Measurements from ENCODE around the gene HLA-DPA1.
"Not testable (repeated sequence)": the region's sequence is repeated elsewhere in the genome, so short reads cannot be mapped to it uniquely, and the experiment has no call there.

The HLA-DPA1 gene

GRCh38 chr6:33088258-33088930 lies 14.9 kb upstream of the HLA-DPA1 start:
- no peak for DNase-seq

GRCh38 chr6:33085627-33086026 lies 12.2 kb upstream of the HLA-DPA1 start:
- DNase-seq: no peak

- DNase-seq: no peak
Observed at GRCh38 chr6:33082702-33083101, 9.3 kb upstream of the HLA-DPA1 start.

DNA sequence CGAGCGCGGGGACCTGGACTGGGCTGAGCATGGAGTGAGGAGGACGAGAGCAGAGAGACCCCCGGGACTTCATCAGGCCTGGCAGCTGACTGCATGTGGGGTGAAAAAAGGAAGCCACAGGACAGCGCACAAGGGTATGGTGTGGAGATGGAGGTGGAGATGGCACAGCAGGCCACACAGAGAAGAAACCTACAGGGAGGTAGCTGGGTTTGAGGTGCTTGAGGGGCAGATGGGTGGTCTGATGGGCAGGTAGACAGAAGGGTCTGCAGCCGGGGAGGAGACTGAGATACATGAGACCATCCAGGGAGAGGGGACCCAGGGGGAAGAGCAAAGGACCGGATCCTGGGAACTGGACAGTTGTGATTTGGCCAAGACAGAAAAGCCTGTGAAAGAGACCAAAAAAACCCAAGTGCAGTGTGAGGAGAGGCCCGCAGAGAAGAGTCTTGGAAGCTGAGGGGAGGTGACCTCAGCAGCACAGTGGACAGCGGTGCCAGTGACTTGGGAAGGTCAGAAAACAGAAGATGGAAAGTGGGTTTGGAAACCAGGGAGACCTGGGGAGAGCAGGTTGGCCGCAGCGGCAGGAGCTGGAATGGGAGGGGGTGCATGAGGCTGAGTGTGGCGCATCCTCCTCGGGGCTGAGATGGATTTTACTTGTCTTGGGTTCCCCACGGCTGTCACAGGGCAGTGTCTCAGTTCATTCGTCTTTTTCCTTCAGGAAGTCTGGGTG lies 7.8 kb upstream of the HLA-DPA1 start:
- no peak for DNase-seq

DNA sequence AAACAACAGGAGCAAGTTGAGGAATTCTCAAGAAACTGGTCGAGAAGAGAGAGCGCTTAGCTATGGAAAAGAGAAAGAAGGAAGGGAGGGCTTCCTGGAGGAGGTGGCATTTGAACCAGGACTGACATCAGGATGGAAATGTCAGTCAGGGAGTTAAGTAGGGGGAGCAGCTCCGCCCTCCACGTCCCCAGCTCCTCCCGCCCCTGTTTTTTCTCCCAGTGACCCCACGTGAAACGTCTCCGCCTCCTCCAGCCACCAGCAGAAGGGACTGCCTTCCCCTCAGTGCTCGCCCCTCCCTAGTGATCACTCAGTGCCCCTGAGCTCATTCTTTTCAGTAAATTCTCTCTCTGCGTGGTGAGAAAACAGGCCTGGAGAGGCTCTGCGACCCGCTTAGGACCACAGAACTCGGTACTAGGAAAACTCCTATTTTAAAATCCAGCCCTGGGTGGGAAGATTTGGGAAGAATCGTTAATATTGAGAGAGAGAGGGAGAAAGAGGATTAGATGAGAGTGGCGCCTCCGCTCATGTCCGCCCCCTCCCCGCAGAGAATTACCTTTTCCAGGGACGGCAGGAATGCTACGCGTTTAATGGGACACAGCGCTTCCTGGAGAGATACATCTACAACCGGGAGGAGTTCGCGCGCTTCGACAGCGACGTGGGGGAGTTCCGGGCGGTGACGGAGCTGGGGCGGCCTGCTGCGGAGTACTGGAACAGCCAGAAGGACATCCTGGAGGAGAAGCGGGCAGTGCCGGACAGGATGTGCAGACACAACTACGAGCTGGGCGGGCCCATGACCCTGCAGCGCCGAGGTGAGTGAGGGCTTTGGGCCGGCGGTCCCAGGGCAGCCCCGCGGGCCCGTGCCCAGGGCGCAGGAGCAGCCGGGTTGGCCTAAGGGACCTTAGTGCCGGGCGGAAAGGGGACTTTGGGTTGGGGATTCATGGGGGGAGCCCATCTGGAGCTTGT lies 7.0 kb upstream of the HLA-DPA1 start:
- DNase-seq: no peak

- DNase-seq: no peak
Observed at GRCh38 chr6:33079580-33079979, 6.1 kb upstream of the HLA-DPA1 start.

DNA sequence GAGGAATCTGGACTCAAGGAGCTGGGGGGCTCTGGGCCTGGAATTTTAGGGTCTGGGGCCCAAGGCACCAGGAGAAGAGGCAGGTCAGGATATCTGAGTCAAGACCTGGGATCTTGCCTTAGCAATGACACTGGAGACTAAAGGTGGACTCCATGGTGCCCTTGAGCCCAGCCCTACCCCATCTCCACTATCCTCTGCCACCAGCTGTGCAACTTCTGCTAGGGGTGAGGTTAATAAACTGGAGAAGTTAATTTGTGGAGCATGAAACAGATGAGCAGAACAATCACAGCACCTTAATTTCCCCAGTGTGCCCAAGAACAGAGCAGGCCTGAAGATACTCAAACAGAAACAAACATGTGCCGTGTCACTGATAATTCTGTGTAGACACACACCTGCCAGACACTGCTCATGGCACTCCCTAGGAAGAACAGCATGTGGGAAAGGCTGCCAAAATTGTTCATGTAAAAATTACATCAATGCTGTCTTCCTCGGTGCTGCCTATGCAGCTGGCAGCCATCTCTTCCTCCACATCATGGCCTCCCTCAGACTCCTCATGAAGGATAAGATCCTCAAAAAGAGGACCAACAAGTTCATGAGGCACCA lies 5.6 kb upstream of the HLA-DPA1 start:
- DNase-seq: no peak

GRCh38 chr6:33078442-33078841 lies 5.0 kb upstream of the HLA-DPA1 start:
- no peak for DNase-seq

GRCh38 chr6:33077908-33078307 lies 4.5 kb upstream of the HLA-DPA1 start:
- no peak for DNase-seq

DNA sequence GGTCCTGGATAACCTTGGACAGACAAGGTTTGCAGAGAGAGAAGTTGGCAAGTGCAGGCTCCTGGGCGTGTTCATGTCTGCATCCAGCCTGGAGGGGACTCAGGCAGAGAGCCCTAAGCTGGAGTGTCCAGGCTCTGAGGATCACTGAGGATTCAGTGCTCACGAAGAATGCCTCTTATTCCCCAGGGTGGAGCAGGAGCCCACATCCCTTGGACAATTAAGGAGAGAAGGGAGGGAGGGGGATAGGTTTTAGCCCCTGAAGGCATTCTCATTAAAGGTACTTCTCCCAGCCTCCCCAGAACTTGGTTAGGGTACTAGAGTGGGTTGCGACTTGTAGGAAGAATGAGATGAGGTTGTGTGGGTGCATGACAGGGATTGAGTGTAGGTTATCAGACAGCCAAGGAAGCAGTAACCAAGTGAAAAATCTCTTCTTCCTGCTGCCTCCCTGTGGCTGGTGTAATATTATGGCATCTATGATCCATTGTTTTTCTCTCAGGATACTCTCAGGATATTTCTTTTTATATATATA lies 3.0 kb upstream of the HLA-DPA1 start:
- no peak for DNase-seq

GRCh38 chr6:33075568-33076405 lies 2.3 kb upstream of the HLA-DPA1 start, which contains the start of gene HLA-DPB1:
HLA-DPB1 (plus strand) TSS chr6:33075990; CDS start chr6:33076042, 52 bp downstream.
- DNase-seq: no peak

- DNase-seq: no peak
Observed at GRCh38 chr6:33075208-33075567, 1.7 kb upstream of the HLA-DPA1 start.

DNA sequence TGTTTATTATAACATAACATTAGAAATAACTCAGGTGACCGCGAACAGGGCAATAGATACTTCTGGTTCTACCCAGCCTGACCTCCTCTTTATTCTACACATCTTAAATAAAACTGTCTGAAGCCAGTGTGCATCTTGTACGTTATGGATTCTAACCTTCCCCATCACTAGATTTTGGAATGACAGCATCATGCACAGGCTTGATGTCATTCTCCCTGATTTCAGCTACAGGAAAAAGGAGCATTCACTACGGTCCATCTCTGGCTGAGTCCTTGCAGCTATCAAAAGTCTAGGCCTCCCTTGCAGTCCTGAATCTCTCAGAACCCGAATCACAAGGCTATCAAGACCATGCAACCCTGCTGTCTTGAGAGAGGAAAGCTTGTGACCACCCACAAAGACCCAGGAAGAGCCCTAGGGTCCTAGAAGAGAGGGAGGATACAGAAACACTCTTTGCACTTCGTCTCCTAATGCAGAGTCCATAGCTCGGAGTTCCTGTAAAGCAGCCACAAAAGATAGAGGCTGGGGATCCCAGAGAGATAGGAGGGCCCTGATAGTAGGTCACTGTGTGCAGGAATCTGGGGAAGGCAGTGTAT lies 845 bp downstream of the HLA-DPA1 start:
- DNase-seq: no peak

DNA sequence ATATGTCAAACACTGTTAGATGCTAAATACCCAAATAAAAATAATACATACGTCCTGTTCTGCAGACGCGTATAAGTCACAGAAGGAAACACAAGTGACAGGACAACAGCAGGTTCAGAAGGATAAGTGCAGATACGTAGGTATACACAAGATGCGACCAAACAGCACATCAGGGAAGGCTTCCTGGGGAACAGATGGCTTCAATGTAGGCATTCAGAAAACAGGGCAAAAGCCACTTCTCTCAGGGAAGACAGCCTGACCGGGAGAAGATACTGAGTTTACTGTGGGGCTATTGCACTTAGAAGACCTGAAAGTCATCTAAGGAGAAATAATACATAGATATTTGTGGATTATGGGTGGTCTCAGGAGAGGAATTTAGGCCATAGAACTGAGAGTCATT lies 1.9 kb downstream of the HLA-DPA1 start:
- no peak for DNase-seq

GRCh38 chr6:33070909-33071308 lies 2.5 kb downstream of the HLA-DPA1 start:
- no peak for DNase-seq

DNA sequence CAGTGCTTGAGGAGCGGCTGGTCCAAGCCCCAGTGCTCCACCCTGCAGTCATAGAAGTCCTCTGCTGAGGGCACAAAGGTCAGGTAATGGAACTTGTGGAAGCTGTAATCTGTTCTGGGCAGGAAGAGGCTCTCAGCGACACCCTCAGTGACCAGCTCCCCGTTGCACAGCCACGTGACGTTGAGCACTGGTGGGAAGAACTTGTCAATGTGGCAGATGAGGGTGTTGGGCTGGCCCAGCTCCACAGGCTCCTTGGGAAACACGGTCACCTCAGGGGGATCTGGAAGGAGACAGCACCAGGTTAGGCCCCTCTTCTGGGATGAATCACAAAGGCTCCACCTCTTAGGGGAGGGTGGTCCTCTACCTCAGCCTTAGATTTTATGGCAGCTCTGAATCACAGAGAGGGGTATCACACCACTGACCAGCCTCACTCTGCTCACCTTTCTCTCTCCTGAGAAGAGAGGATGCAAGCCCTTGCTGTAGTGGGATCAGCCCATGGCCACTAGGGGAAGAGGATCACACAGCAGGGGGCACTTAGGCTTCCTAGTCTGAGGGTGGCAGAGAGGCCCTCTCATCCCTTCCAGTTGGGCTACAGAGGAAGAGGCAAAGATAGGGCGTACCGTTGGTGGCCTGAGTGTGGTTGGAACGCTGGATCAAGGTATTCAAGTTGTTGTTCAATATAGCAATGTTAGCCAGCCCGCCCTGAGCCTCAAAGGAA lies 4.3 kb downstream of the HLA-DPA1 start:
- no peak for DNase-seq

DNA sequence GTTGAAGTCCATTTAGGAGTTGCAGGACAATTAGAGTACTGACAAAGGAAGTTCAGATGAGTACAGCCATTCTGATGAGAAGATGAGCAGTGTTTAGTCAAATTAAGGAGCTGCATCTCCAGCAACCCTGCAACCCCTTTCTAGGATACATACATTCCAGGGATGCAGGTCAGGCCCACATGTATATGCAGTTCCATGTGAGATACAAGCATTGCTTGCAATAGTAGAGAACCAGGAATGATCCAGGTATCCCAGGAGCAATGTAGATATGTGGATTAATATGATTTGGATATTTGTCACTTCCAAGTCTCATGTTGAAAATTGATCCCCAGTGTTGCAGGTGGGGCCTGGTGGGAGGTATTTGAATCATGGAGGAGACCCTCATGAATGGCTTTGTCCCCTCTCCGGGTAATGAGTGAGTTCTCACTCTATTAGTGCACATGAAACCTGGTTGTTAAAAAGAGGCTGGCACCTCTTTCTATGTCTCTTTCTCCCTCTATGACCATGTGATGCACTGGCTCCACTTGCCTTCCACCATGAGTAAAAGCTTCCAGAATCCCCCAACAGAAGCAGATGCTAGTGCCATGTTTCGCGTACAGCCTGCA lies 6.4 kb downstream of the HLA-DPA1 start:
- DNase-seq: no peak

DNA sequence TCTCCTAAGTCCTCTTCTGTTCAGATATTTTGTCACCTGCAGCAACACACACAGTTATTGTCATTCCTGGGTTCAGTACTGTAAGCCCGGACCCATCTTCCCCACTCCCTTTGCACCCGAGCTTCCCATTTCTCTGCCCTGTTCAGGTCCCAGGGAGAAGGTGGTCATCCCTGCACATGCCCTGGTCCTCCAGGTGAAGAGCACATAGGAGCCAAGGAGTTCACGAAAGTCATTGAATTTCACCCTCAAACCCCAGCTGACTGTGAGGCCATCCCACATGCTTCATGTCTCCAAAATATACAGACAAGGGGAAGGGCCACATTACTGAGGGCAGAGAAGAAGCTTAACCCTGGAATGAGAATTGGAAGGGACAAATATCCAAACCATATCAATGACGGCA lies 8.1 kb downstream of the HLA-DPA1 start:
- no peak for DNase-seq

- no peak for DNase-seq
Observed at GRCh38 chr6:33064723-33065122, 8.7 kb downstream of the HLA-DPA1 start.

GRCh38 chr6:33063435-33063834 lies 10.0 kb downstream of the HLA-DPA1 start:
- not testable (repeated sequence) for DNase-seq

All from NCI-H774 (cell line).